GM21360 (cell line): ENCODE results near the gene RUNX2.
"Not testable (repeated sequence)": the region's sequence is repeated elsewhere in the genome, so short reads cannot be mapped to it uniquely, and the experiment has no call there.

ENCODE experiments used
- ATAC-seq: cut with Tn5 transposase; IDR thresholded peaks from one replicate; pipeline ENCODE4 v1.9.1; 2021; ENCODE audit warnings: mild to moderate bottlenecking, moderate library complexity; ENCODE audit not compliant: unreplicated experiment

Gene RUNX2

GRCh38 chr6:45327956-45328522, at the start of gene RUNX2:
Gene RUNX2 (plus strand): TSS chr6:45328330. CDS start chr6:45328727, 397 bp downstream.
- no peak for ATAC-seq

- ATAC-seq, result no peak
These were observed 49.8 kb upstream of the RUNX2 start for GRCh38 chr6:45278367-45278766.

- not testable (repeated sequence) for ATAC-seq
These were observed 41.4 kb upstream of the RUNX2 start for GRCh38 chr6:45286707-45287106.

DNA sequence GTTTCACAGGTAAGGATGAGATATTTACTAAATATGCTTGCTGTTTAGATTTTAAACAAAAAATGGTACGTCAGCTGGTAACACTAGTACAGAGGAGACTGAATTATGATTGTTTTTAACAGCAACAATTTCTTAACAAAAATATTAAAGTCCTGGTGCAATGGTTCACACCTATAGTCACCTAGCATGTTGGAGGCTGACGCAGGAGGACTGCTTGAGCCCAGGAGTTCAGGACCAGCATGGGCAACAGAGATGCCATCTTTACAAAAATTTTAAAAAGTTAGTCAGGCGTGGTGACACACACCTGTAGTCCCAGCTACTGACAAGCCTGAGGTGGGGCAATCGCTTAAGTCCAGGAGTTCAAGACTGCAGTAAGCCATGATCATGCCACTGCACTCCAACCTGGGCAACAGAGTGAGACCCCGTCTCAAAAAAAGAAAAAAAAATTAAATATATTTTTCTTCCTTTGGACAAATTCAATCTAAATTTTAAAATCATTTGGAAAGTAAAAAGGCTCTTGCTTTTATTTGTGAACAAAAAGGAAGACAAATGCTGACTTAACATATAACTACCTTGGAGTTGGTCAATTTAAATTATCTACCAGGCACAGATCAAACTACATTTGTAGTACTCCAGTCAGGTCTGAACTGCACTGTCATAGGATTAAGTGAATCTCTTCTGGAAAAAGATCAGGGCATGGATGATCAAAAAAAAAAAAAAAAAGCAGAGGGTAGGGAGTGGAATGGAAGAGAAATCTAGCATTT, 38.2 kb upstream of the RUNX2 start:
- ATAC-seq, result no peak

DNA sequence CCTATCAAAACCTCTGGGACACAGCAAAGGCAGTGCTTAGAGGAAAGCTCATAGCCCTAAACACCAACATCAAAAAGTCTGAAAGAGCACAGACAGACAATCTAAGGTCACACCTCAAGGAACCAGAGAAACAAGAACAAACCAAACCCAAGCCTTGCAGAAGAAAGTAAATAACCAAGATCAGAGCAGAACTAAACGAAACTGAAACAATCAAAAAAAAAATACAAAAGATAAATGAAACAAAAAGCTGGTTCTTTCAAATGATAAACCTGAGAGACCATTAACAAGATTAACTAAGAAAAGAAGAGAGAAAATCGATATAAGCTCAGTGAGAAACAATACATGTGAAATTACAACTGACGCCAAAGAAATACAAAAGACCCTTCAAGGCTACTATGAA, 34.8 kb upstream of the RUNX2 start:
- no peak for ATAC-seq

- ATAC-seq, result not testable (repeated sequence)
These were observed 33.9 kb upstream of the RUNX2 start for GRCh38 chr6:45294065-45294701.

DNA sequence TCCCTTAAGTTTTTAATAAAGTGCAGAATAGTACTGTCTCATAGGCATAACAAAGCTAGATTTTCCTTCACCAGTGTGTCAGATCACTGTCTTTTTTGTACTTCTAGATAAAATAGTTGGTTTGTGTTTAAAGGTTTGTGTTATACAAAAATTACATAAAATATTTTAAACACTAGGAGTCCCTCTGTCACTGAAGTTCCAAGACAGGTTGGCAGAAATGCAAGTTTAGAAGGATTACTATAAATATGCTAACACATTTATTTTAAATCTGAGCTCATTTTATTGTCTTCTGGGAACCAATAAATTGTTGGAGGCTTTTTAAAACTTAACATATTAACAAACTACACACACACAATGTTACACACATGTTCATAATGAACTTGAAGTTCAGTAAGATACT, 30.8 kb upstream of the RUNX2 start:
- ATAC-seq, result no peak

GRCh38 chr6:45299096-45299581, 29.0 kb upstream of the RUNX2 start:
- no peak for ATAC-seq

- ATAC-seq, result no peak
These were observed 27.4 kb upstream of the RUNX2 start for GRCh38 chr6:45300736-45301135.

GRCh38 chr6:45301348-45302142, 26.6 kb upstream of the RUNX2 start:
- ATAC-seq, result no peak

DNA sequence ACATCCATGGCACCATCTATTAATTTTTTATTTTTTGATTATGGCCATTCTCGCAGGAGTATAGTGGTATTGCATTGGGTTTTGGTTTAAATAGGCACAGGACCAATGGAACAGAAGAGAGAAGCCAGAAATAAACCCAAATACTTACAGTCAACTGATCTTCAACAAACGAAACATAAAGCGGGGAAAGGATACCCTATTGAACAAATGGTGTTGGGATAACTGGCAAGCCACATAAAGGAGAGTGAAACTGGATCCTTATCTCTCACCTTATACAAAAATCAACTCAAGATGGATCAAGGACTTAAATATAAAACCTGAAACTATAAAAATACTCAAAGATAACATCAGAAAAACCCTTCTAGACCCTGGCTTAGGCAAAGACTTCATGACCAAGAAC, 25.3 kb upstream of the RUNX2 start:
- ATAC-seq, result no peak

DNA sequence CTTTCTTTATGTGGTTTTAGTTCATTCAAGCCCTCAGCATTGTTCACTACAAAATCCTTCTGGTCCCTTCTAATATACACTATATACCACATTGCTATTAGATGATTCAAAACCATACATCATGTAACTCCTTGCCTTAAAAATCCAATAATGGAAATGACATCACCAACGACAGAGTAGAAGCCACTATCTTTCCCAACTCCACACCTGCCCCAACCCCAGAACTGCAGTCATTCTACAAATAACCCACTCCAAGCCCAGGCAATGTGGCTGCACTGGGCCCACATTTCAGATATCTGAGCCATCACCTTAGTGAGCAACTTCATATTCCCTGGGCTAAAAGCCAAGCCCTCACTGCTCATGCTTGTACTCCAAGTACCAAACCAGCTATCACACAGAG, 22.6 kb upstream of the RUNX2 start:
- no peak for ATAC-seq

- ATAC-seq, result no peak
These were observed 17.9 kb upstream of the RUNX2 start for GRCh38 chr6:45310118-45310788.

- ATAC-seq, result no peak
These were observed 14.0 kb upstream of the RUNX2 start for GRCh38 chr6:45314146-45314545.

- ATAC-seq, result no peak
These were observed 7.8 kb upstream of the RUNX2 start for GRCh38 chr6:45320349-45320748.

- ATAC-seq, result no peak
These were observed 4.4 kb upstream of the RUNX2 start for GRCh38 chr6:45323656-45324224.

DNA sequence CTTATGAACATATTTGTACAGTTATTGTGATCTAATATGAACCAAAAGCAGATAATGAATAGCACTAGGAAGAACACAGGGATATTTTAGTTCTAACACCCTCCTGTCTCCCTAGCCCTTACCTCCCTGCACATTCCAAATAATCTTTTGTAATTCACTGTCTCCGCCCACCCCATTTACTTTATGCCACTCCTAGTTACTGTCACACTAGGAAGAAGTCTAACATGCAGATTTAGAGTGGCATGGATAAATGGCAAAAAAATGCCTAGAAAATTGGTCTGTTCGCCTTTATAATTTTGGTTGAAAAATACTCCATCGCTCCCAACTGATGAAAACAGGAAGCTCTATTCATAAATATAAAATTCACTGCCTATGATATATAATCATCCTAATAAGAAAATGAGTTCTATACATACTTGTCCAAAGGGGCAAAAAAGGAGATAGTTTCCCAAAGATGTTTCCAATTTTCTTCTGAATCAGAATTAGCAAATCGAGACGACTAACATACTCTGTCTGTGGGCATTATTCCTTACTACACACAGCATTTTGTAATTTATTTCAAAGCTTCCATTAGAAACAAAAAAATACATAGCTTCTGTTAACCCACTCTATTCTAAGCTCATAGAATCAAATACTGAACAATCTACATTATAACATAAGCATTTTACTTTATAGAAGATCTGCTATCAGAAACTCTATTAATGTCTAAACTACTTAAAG, 1.3 kb upstream of the RUNX2 start:
- ATAC-seq, result no peak

- no peak for ATAC-seq
These were observed 393 bp downstream of the RUNX2 start for GRCh38 chr6:45328523-45328922.

GRCh38 chr6:45344900-45345299, 16.8 kb downstream of the RUNX2 start:
- ATAC-seq, result no peak
